Bronchial epithelial cell (primary cell): Measurements from ENCODE around the gene NMRK1. TPM values are rescaled to one million over a fixed set of nuclear protein-coding genes. Genes with fewer than 3 reads are reported as not detected.

Experiments used
- DNase-seq: peaks from one replicate; pipeline ENCODE4 v3.0.0-alpha.2; 2010; ENCODE audit warnings: low read depth
- FAIRE-seq: peaks from 2 replicates; lab custom pipeline; 2011; peaks lifted over from hg19 to GRCh38; lab: Jason Lieb, UNC
- H3K27me3 ChIP-seq: 2 replicates; pipeline ENCODE4 v1.5.1; 2011; ENCODE audit warnings: low read length; ENCODE audit not compliant: control insufficient read depth, insufficient read depth
- H3K36me3 ChIP-seq: 2 replicates; pipeline ENCODE4 v1.5.1; 2011; ENCODE audit warnings: low read length; ENCODE audit not compliant: control insufficient read depth, insufficient read depth
- H3K4me3 ChIP-seq: 2 replicates; pipeline ENCODE4 v1.5.1; 2011; ENCODE audit warnings: mild to moderate bottlenecking, low read depth, low read length, control low read depth
- CTCF ChIP-seq: IDR thresholded peaks from 2 replicates; pipeline ENCODE4 v1.5.1; 2011; ENCODE audit warnings: mild to moderate bottlenecking, moderate library complexity, low read length, control low read depth, inconsistent platforms; ENCODE audit not compliant: insufficient read depth, severe bottlenecking
- total RNA-seq: library from RNA; depleted of rRNA; stranded (reverse); fragments of >200 nt; gene quantifications from 2 replicates; pipeline ENCODE4 v1.2.1, GENCODE V29; 2014

The NMRK1 gene
- total RNA-seq, 1 donor from 2014 or later, result 16.8 TPM

DNA sequence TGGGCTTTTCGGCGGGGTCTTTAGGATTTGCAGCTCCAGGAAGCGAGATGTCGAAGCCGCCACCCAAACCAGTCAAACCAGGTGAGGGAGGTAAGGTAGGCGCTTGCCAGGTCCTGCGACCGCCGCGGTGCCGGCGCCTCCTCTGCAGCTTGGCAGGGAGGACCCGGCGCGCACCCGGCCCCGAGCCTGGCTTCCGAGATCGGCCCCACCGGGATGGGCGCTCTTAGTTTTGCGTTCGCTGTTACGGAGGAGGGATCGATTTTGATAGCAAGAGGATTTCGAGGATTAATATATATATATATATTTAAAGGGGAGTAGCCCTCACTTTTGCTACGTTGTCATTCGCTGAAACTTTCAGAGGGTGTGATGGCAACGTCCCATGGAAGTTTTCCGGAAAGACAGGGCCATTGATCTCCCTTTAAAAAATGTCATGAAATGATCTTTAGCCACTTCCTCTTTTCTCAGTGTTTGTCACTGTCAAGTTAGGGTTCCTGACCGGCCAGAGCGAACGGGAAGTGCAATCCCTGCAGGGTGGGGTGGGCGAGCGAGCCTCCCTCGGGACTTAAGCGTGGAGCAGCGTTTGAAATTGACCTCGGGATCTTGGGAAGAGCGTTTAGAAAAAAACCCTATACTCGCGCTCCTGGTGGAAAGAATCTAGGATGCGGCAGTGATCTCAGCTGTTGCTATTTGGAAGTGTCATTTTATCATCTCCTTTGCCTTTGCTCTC, 854 bp upstream of the NMRK1 start:
- DNase-seq (peak; percentile 48), FAIRE-seq (no peak)
- Histone ChIP-seq H3K27me3 (no peaks in the 10 kb centered on the region), H3K36me3 (no peaks in the 10 kb centered on the region), H3K4me3 (peak overlapping the region; percentile 77)
- TF ChIP-seq CTCF, result peak; percentile 36

DNA sequence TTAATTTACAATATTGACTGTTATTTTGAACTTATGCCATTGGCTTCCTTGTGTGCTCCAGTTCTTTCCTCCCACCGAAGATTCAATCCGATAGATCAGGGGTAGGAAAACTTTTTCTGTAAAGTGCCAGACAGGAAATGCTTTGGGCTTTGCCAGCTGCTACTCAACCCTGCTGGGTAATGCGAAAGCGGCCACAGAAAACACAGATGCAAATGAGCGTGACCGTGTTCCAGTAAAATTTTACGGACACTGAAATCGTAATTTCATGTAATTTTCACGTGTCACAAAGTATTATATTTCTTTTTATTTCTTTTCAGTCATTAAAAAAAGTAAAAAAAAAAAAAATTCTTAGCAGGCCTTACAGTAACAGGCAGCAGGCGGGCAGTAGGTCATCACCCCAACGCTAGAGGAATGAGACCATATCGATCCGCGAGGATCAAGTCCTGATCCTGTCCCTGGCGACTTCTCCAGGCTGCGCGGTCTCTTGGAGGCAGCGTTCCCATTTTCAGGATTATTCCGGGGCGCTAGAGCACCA, 599 bp downstream of the NMRK1 start:
- Histone ChIP-seq H3K36me3 (peaks cover 3% of the 10 kb centered on the region), H3K4me3 (peak overlapping the region; percentile 94), H3K27me3 (no peaks in the 10 kb centered on the region)
- DNase-seq (peak; percentile 55), FAIRE-seq (no peak)
- TF ChIP-seq CTCF, result peak; percentile 7

GRCh38 chr9:75086541-75087288, 1.2 kb downstream of the NMRK1 start:
- FAIRE-seq (no peak), DNase-seq (peak; percentile 33)
- no peak for TF ChIP-seq CTCF
- Histone ChIP-seq H3K36me3 (peaks cover 4% of the 10 kb centered on the region), H3K27me3 (no peaks in the 10 kb centered on the region), H3K4me3 (peak overlapping the region; percentile 94)

DNA sequence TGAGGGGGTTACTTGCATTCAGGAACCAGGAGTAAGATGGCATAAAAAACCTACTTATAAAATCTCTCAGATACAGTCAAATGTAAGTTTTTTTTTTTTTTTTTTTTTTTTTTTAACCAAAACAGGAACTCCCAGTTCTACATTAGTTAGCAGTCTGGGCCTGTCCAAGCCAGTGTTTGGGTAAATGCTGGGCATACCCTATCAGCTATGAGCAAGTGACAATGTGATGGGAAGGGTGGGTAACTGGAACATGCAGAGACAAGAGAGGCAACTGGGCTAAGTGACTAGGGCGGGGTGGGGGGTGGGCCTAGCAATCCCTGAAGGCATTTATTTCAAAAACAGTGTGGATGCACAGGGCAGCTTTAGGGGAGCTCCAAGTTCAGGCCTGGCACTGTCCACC, 2.3 kb downstream of the NMRK1 start:
- Histone ChIP-seq H3K27me3 (no peaks in the 10 kb centered on the region), H3K4me3 (no peak overlapping the region), H3K36me3 (peaks cover 6% of the 10 kb centered on the region)
- FAIRE-seq (no peak), DNase-seq (peak; percentile 90)
- no peak for TF ChIP-seq CTCF

DNA sequence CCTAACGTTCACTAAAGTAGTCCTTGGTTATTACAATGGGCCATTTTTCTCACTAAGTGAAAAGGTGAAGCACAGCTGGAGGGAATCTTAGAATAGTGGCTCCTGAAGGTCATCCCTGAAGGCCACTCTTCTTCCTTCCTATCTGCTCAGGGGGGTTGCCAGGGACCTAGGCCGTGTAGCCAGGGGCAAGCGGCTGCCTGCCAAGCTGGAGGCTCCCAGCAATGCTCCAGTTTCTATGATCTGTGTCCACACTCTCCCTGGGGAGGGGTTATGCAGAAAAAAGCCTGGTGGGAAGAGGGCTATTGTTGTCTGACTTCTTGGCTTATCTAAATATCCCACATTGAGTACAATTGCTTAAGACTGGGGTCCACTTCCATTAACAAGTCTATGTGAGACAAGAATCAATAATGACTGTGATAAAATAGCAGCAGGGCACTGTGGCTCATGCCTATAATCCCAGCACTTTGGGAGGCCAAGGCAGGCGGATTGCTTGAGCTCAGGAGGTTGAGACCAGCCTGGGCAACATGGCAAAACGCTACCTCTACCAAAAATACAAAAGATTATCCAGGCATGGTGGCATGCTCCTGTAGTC, 3.8 kb downstream of the NMRK1 start:
- H3K36me3 ChIP-seq, result peaks cover 9% of the 10 kb centered on the region
- DNase-seq, result no peak
- FAIRE-seq, result no peak
- H3K27me3 ChIP-seq, result no peaks in the 10 kb centered on the region
- no peak for TF ChIP-seq CTCF
- no peak overlapping the region for H3K4me3 ChIP-seq
